Activated naive CD8-positive, alpha-beta T cell (primary cell): Measurements from ENCODE around the gene NAT9.

Experiments
- H3K27ac Mint-ChIP-seq: one replicate; pipeline ENCODE4 v1.8.0; 2021; ENCODE audit warnings: mixed read lengths
- H3K27me3 Mint-ChIP-seq: one replicate; pipeline ENCODE4 v1.8.0; 2021; ENCODE audit warnings: mixed read lengths
- H3K36me3 Mint-ChIP-seq: one replicate; pipeline ENCODE4 v1.8.0; 2021; ENCODE audit warnings: mixed read lengths
- H3K4me1 Mint-ChIP-seq: one replicate; pipeline ENCODE4 v1.8.0; 2021; ENCODE audit warnings: low read depth, mixed read lengths
- H3K4me3 Mint-ChIP-seq: one replicate; pipeline ENCODE4 v1.8.0; 2021; ENCODE audit warnings: mild to moderate bottlenecking, mixed read lengths
- H3K9me3 Mint-ChIP-seq: one replicate; pipeline ENCODE4 v1.8.0; 2021; ENCODE audit warnings: low read depth, mixed read lengths

The NAT9 gene, protein sequence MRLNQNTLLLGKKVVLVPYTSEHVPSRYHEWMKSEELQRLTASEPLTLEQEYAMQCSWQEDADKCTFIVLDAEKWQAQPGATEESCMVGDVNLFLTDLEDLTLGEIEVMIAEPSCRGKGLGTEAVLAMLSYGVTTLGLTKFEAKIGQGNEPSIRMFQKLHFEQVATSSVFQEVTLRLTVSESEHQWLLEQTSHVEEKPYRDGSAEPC

GRCh38 chr17:74776044-74776962 lies at the start of gene NAT9:
TSS of gene NAT9 (minus strand) at chr17:74776345. CDS start at chr17:74775698, 647 bp downstream.
- Mint-ChIP-seq H3K4me3 (peak within 1 kb of the TSS; percentile 97), H3K36me3 (peaks cover 8% of the 10 kb centered on the region), H3K4me1 (peaks cover 61% of the 10 kb centered on the region), H3K27ac (peak within 1 kb of the TSS; percentile 93), H3K9me3 (no peaks in the 10 kb centered on the region), H3K27me3 (no peaks in the 10 kb centered on the region)

DNA sequence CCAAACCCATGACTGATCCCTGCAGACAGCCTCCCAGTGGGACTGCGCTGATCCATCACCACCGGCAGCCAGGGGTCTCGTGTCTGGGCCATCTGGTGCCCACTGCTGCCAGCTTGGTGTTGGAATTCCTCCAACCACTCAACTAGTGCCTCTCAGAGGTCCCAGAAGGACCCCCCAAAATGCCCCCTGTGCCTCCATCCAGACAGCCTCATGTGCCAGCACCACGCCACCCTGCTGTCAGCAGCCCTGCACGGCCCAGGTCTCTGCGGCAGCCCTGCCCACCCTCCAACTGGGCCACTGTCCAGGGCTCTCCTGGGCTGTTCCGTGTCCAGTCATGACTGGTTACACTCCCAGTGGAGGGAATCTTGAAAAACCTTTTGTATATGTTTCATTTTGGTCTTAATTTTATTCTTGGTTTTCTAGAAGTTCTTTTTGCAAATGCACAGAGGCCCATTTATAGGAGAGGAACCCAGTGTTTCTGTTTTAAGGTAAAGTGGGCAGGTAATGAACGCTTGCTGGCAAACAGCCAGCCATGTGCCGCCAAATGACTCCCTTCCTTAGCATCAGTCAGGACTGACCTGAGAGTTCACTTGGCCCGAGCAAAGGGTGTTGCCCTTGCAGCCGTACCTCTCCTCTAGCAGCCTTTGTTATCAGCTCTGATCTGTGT lies 48.9 kb upstream of the NAT9 start:
- no peaks in the 10 kb centered on the region for H3K9me3 Mint-ChIP-seq
- no peak overlapping the region for H3K4me3 Mint-ChIP-seq
- no peak overlapping the region for H3K27ac Mint-ChIP-seq
- H3K4me1 Mint-ChIP-seq, result no peaks in the 10 kb centered on the region
- H3K36me3 Mint-ChIP-seq, result no peaks in the 10 kb centered on the region
- H3K27me3 Mint-ChIP-seq, result no peaks in the 10 kb centered on the region

DNA sequence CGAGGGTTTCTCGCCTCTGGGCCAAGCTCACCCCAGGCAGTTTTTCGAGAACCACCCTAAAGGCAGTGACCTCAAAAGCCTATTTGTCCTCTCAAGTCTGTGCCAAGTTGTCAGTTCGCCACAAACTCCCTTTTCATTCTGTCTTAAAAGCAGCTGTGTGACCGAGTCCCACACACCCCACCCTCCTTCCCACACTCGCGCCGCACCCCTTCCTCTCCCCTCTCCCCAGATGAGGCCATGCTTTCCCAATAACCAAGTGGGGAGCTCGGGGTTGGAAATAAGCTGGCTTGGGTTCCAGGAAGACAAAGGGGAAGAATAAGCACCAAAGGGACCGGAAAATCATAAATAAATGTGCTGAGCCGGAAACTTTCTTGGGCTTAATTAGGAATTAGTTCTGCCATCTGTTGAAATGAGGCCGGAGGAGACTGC lies 46.8 kb upstream of the NAT9 start:
- Mint-ChIP-seq H3K27me3 (no peaks in the 10 kb centered on the region), H3K36me3 (no peaks in the 10 kb centered on the region), H3K4me3 (no peak overlapping the region), H3K27ac (no peak overlapping the region), H3K4me1 (no peaks in the 10 kb centered on the region), H3K9me3 (no peaks in the 10 kb centered on the region)

DNA sequence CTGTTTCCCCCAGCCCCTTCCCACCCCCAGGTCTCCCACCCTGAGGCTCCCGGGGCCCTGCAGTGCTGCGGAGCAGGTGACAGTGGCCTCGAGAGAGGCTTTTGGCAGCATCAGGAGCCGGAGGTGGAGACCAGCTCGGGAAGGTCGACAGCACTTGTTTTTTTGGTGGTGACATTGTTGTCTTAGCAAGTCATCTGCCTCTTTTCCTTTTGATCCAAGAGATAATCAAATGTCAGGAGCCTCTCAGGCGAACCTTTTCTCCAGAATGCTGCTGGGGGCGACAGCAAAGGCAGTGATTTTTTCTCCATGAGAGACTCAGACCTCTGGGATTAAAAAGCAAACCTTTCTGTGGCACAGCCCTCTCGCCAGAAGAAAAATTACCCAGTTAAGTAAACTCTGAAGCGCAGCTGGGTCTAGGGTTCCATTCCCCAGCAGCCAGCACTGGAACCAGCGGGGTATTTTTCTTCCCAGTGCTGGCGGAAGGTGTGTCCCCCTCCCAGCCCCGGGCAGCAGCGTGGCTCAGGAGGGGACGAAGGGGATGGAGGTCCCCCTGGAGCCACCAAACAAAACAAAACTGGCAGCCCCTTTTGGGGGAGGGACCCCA lies 46.3 kb upstream of the NAT9 start:
- Mint-ChIP-seq H3K27me3 (no peaks in the 10 kb centered on the region), H3K4me3 (no peak overlapping the region), H3K4me1 (no peaks in the 10 kb centered on the region), H3K27ac (no peak overlapping the region), H3K36me3 (no peaks in the 10 kb centered on the region), H3K9me3 (no peaks in the 10 kb centered on the region)

GRCh38 chr17:74821655-74822334 lies 45.6 kb upstream of the NAT9 start:
- no peak overlapping the region for H3K27ac Mint-ChIP-seq
- H3K36me3 Mint-ChIP-seq, result no peaks in the 10 kb centered on the region
- no peaks in the 10 kb centered on the region for H3K9me3 Mint-ChIP-seq
- no peak overlapping the region for H3K4me3 Mint-ChIP-seq
- H3K27me3 Mint-ChIP-seq, result no peaks in the 10 kb centered on the region
- no peaks in the 10 kb centered on the region for H3K4me1 Mint-ChIP-seq

DNA sequence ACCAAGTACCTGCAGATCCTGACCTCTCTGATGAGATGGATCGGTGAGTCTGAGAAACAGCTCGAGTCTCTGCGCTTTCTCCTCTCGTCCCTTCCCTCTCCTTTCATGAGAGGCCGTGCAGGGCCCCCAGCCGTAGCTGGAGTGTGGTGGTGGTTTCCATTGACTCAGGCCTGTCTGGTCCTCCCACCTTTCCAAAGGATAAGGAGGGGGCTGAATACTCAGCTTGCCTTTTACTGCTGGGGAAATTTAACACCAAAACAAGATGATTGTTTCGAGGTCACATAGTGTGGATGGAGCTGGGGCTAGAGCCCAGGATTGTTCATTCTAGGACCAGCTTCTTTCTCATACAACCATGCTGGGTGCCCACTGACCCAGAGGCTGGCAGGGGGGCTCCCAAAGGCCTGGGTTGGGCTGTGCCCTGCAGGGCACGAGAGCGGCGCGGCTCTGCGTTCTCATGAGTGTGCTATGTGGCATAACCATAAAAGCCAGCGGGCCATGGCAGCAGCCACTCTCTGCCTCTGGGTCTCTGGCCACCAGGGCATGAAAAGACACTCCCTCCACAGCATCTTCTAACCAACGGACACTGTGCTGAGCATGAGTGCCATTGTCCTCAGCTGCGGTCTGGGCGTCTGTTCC lies 43.8 kb upstream of the NAT9 start:
- Mint-ChIP-seq H3K9me3 (no peaks in the 10 kb centered on the region), H3K4me3 (no peak overlapping the region), H3K4me1 (no peaks in the 10 kb centered on the region), H3K27me3 (no peaks in the 10 kb centered on the region), H3K36me3 (no peaks in the 10 kb centered on the region), H3K27ac (no peak overlapping the region)

GRCh38 chr17:74818291-74818938 lies 42.3 kb upstream of the NAT9 start:
- Mint-ChIP-seq H3K4me1 (no peaks in the 10 kb centered on the region), H3K9me3 (no peaks in the 10 kb centered on the region), H3K27ac (no peak overlapping the region), H3K4me3 (no peak overlapping the region), H3K36me3 (no peaks in the 10 kb centered on the region), H3K27me3 (no peaks in the 10 kb centered on the region)

GRCh38 chr17:74816905-74817620 lies 40.9 kb upstream of the NAT9 start:
- Mint-ChIP-seq H3K27ac (no peak overlapping the region), H3K9me3 (no peaks in the 10 kb centered on the region), H3K4me3 (no peak overlapping the region), H3K36me3 (no peaks in the 10 kb centered on the region), H3K4me1 (no peaks in the 10 kb centered on the region), H3K27me3 (no peaks in the 10 kb centered on the region)

- H3K36me3 Mint-ChIP-seq, result peaks cover 1% of the 10 kb centered on the region
- H3K4me3 Mint-ChIP-seq, result no peak overlapping the region
- H3K9me3 Mint-ChIP-seq, result no peaks in the 10 kb centered on the region
- H3K27me3 Mint-ChIP-seq, result no peaks in the 10 kb centered on the region
- no peak overlapping the region for H3K27ac Mint-ChIP-seq
- H3K4me1 Mint-ChIP-seq, result no peaks in the 10 kb centered on the region
Observed at GRCh38 chr17:74815550-74816370, 39.6 kb upstream of the NAT9 start.

DNA sequence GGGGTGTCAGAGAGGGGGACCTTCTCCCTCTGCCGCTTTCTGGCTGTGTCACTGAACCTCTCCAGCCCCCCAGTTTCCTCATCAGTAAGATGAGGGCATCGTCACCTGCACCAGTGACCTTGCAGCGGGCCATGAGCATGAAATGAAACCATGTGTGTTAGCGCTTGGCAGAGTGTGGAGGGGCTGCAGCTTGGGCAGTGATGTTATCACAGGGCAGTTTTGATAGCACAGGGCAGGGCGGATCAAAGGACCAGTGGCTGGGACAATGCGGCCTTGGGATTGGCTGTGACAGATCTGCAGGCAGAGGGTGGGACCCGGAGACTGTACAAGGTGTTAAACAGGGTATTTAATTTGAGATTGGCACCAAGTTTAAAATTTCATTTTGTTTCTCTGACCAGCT lies 38.9 kb upstream of the NAT9 start:
- Mint-ChIP-seq H3K27ac (no peak overlapping the region), H3K4me1 (no peaks in the 10 kb centered on the region), H3K9me3 (no peaks in the 10 kb centered on the region), H3K4me3 (no peak overlapping the region), H3K36me3 (peaks cover 4% of the 10 kb centered on the region), H3K27me3 (no peaks in the 10 kb centered on the region)

DNA sequence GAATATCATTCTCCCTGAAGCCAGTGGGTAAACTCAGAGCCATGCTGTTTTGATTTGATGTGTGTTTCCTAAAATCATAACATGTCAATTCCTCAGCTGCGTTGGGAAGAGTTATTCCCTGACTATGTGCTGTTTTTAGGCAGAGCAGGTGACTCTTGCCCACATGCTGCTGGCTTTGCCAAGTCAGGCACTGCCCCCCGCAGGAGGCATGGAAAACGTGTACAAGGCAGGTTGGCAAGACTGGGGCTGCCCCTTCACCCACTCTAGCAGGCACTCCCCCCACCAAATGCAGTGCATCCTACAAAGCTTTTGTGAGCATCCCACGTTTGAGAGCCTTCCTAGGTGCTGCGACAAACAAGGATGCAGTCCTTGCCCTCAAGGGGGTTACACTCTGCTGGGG lies 38.3 kb upstream of the NAT9 start:
- Mint-ChIP-seq H3K27ac (no peak overlapping the region), H3K4me1 (no peaks in the 10 kb centered on the region), H3K36me3 (peaks cover 6% of the 10 kb centered on the region), H3K4me3 (no peak overlapping the region), H3K9me3 (no peaks in the 10 kb centered on the region), H3K27me3 (no peaks in the 10 kb centered on the region)

DNA sequence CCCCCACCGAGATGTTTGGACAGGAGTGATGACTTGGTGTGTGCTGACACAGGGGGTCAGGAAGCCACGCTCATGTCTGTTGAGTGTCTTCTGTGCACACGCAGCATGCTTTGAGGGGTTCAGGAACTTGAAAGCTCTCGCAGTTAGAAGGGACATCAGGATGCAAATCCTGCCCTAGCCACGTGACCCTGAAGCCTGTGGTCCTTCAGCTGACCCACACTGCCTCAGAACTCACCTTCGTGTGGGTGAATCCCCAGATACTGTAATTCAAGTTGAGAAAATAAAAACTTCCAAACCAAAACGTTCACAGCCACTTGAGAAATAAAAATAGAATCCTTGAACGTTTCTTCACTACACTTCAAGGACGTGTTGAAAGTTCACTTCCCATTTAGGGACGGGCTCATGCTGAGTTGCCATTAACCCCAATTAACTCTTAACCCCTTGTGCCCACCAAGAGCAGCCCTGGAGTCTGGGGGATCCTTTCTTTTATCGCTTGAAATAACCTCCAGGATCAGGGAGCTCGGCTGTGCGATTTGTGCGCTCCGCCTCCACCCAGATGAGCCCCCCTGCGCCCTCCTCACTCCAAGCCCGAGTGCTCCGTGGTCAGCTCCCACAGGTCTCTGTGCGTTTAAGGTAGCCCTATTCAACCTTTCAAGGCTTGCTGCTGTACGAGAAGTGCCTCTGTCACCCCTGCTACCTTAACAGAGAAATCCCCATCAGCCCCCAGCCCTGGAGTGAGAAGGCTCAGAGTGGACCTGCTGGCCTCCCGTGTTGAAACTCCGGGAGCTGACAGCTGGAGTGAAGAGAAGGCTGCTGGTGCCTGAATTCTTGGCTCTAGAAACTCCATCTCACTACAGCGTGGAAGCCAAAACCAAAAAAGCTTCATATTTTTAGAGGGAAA lies 36.2 kb upstream of the NAT9 start:
- peaks cover 6% of the 10 kb centered on the region for H3K36me3 Mint-ChIP-seq

More for the DNA sequence above, 36.2 kb upstream of the NAT9 start:
- Mint-ChIP-seq H3K4me3 (no peak overlapping the region), H3K27me3 (no peaks in the 10 kb centered on the region), H3K9me3 (no peaks in the 10 kb centered on the region), H3K27ac (no peak overlapping the region), H3K4me1 (no peaks in the 10 kb centered on the region)
